SK-N-SH treated with all-trans-retinoic acid at 6 μM for 48 hours (cell line): ENCODE data around the gene DENND1A.

Experiments used
- ATAC-seq: fragments of 200-7000 bp; cut with Tn5 transposase; 3 replicates; pipeline ENCODE4 v1.9.1; 2020; ENCODE audit warnings: mild to moderate bottlenecking, moderate library complexity
- ARNTL ChIP-seq: fragments of 450-650 bp; formaldehyde crosslinking; IDR thresholded peaks from 2 replicates; pipeline ENCODE4 v1.5.0; 2020; ENCODE audit warnings: low read depth, mild to moderate bottlenecking, moderate library complexity, borderline replicate concordance
- BACH2 ChIP-seq: fragments of 250-450 bp; sonication (Bioruptor Pico); IDR thresholded peaks from 2 replicates; pipeline ENCODE4 v1.9.0; 2021; ENCODE audit warnings: mild to moderate bottlenecking, borderline replicate concordance
- CSDC2 ChIP-seq: fragments of 250-450 bp; sonication (Bioruptor Pico); IDR thresholded peaks from 2 replicates; pipeline ENCODE4 v1.5.0; 2020; ENCODE audit warnings: mild to moderate bottlenecking, moderate library complexity
- ESRRG ChIP-seq: fragments of 250-450 bp; sonication (Bioruptor Pico); IDR thresholded peaks from 2 replicates; pipeline ENCODE4 v1.6.1; 2021; ENCODE audit warnings: mild to moderate bottlenecking
- GLIS3 ChIP-seq: fragments of 250-450 bp; sonication (Bioruptor Pico); IDR thresholded peaks from 2 replicates; pipeline ENCODE4 v1.5.0; 2020; ENCODE audit warnings: mild to moderate bottlenecking, moderate library complexity
- ISL1 ChIP-seq: fragments of 250-450 bp; sonication (Bioruptor Pico); IDR thresholded peaks from 2 replicates; pipeline ENCODE4 v2.1.2; 2022; ENCODE audit warnings: mild to moderate bottlenecking, moderate library complexity
- OSR1 ChIP-seq: fragments of 250-450 bp; sonication (Bioruptor Pico); IDR thresholded peaks from 2 replicates; pipeline ENCODE4 v1.8.0; 2022; ENCODE audit warnings: moderate library complexity, mild to moderate bottlenecking, inconsistent platforms
- PPARA ChIP-seq: fragments of 250-450 bp; sonication (Bioruptor Pico); IDR thresholded peaks from 2 replicates; pipeline ENCODE4 v1.5.0; 2020; ENCODE audit warnings: mild to moderate bottlenecking, borderline replicate concordance
- RARB ChIP-seq: fragments of 250-450 bp; sonication (Bioruptor Pico); IDR thresholded peaks from 2 replicates; pipeline ENCODE4 v1.8.0; 2021; ENCODE audit warnings: mild to moderate bottlenecking, moderate library complexity
- SNAI2 ChIP-seq: fragments of 250-450 bp; sonication (Bioruptor Pico); IDR thresholded peaks from 2 replicates; pipeline ENCODE4 v1.5.0; 2020; ENCODE audit warnings: mild to moderate bottlenecking, moderate library complexity
- TCF4 ChIP-seq: fragments of 250-450 bp; sonication (Bioruptor Pico); IDR thresholded peaks from 2 replicates; pipeline ENCODE4 v1.8.0; 2021; ENCODE audit warnings: mild to moderate bottlenecking, moderate library complexity, borderline replicate concordance
- ZC3H10 ChIP-seq: fragments of 250-450 bp; sonication (Bioruptor Pico); IDR thresholded peaks from 2 replicates; pipeline ENCODE4 v1.5.1; 2021; ENCODE audit warnings: mild to moderate bottlenecking, moderate library complexity
- ZFP30 ChIP-seq: fragments of 450-650 bp; formaldehyde crosslinking; IDR thresholded peaks from 2 replicates; pipeline ENCODE4 v1.5.0; 2022; ENCODE audit warnings: mild to moderate bottlenecking, moderate library complexity
- ZNF565 ChIP-seq: fragments of 450-650 bp; formaldehyde crosslinking; conservative IDR thresholded peaks from 2 replicates; pipeline ENCODE4 v1.5.0; 2020; ENCODE audit warnings: low read depth, mild to moderate bottlenecking, moderate library complexity
- ZNF70 ChIP-seq: fragments of 450-650 bp; formaldehyde crosslinking; IDR thresholded peaks from 2 replicates; pipeline ENCODE4 v1.5.0; 2020; ENCODE audit warnings: mild to moderate bottlenecking, moderate library complexity
- ZNF8 ChIP-seq: fragments of 450-650 bp; formaldehyde crosslinking; IDR thresholded peaks from 2 replicates; pipeline ENCODE4 v1.5.0; 2020; ENCODE audit warnings: mild to moderate bottlenecking, moderate library complexity
- TF ChIP-seq, protein P1 (sequence below): fragments of 250-450 bp; sonication (Bioruptor Pico); IDR thresholded peaks from 2 replicates; pipeline ENCODE4 v1.8.0; 2020; ENCODE audit warnings: mild to moderate bottlenecking, moderate library complexity, borderline replicate concordance
- TF ChIP-seq, protein P2 (sequence below): fragments of 250-450 bp; sonication (Bioruptor Pico); IDR thresholded peaks from 2 replicates; pipeline ENCODE4 v1.5.0; 2020; ENCODE audit warnings: mild to moderate bottlenecking, moderate library complexity
- TF ChIP-seq, protein P3 (sequence below): fragments of 250-450 bp; sonication (Bioruptor Pico); IDR thresholded peaks from 2 replicates; pipeline ENCODE4 v1.5.1; 2020; ENCODE audit warnings: low read depth, mild to moderate bottlenecking, moderate library complexity
- TF ChIP-seq, protein P4 (sequence below): fragments of 250-450 bp; sonication (Bioruptor Pico); IDR thresholded peaks from 2 replicates; pipeline ENCODE4 v1.5.1; 2021; ENCODE audit warnings: mild to moderate bottlenecking, moderate library complexity

DENND1A gene

DNA sequence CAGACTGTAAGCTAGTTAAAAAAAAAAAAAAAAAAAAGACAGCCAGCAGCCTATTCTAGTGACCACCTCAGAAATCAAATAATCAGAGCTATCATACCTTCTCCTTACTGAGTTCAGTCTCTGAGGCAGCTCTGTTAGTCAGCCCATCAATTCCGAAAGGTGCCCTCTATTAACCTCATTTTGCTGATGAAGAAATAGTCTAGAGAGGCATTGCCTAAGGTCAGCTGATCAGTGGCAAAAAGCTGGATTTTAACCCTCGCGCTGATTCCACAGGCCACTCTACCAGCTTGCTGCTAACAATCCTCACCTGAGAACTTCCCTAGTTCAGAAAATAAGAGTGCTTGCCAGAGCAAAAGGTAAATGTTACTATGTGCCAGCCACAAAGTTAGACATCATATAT, 172.0 kb downstream of the DENND1A start (continued):
- TF ChIP-seq, protein P1, sequence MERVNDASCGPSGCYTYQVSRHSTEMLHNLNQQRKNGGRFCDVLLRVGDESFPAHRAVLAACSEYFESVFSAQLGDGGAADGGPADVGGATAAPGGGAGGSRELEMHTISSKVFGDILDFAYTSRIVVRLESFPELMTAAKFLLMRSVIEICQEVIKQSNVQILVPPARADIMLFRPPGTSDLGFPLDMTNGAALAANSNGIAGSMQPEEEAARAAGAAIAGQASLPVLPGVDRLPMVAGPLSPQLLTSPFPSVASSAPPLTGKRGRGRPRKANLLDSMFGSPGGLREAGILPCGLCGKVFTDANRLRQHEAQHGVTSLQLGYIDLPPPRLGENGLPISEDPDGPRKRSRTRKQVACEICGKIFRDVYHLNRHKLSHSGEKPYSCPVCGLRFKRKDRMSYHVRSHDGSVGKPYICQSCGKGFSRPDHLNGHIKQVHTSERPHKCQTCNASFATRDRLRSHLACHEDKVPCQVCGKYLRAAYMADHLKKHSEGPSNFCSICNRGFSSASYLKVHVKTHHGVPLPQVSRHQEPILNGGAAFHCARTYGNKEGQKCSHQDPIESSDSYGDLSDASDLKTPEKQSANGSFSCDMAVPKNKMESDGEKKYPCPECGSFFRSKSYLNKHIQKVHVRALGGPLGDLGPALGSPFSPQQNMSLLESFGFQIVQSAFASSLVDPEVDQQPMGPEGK (CRISPR knock-in tag): no peak
- TF ChIP-seq, protein P2, sequence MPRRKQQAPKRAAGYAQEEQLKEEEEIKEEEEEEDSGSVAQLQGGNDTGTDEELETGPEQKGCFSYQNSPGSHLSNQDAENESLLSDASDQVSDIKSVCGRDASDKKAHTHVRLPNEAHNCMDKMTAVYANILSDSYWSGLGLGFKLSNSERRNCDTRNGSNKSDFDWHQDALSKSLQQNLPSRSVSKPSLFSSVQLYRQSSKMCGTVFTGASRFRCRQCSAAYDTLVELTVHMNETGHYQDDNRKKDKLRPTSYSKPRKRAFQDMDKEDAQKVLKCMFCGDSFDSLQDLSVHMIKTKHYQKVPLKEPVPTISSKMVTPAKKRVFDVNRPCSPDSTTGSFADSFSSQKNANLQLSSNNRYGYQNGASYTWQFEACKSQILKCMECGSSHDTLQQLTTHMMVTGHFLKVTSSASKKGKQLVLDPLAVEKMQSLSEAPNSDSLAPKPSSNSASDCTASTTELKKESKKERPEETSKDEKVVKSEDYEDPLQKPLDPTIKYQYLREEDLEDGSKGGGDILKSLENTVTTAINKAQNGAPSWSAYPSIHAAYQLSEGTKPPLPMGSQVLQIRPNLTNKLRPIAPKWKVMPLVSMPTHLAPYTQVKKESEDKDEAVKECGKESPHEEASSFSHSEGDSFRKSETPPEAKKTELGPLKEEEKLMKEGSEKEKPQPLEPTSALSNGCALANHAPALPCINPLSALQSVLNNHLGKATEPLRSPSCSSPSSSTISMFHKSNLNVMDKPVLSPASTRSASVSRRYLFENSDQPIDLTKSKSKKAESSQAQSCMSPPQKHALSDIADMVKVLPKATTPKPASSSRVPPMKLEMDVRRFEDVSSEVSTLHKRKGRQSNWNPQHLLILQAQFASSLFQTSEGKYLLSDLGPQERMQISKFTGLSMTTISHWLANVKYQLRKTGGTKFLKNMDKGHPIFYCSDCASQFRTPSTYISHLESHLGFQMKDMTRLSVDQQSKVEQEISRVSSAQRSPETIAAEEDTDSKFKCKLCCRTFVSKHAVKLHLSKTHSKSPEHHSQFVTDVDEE (CRISPR knock-in tag): no peak
- TF ChIP-seq SNAI2 (CRISPR knock-in tag) (no peak), RARB (no peak)
- TF ChIP-seq, all 23 proteins: peak for 0

DNA sequence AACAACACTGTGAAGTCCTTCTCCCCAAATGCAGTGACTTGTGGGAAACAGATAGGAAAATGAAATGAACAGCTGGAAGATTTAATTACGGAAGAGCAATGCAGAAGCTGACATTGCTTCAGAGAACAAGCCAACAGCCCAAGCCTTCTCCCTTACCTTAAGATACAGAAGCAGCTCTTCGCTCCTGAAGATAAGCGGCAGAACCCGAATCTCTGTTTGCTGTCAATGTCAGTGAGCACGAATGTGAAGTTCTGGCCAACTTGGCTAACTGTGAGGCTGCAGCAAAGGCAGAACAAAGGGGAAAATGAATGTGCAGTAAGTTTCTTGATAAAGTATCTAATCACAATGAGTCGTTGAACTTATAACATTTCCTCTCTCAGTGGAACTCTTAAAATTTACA, 172.4 kb downstream of the DENND1A start:
- TF ChIP-seq TCF4 (CRISPR knock-in tag) (0 out of 2 replicates have a peak, but pooled peaks have one; percentile 20), ARNTL (no peak)
- TF ChIP-seq, all 23 proteins: peak for 1
- ATAC-seq: no peak

DNA sequence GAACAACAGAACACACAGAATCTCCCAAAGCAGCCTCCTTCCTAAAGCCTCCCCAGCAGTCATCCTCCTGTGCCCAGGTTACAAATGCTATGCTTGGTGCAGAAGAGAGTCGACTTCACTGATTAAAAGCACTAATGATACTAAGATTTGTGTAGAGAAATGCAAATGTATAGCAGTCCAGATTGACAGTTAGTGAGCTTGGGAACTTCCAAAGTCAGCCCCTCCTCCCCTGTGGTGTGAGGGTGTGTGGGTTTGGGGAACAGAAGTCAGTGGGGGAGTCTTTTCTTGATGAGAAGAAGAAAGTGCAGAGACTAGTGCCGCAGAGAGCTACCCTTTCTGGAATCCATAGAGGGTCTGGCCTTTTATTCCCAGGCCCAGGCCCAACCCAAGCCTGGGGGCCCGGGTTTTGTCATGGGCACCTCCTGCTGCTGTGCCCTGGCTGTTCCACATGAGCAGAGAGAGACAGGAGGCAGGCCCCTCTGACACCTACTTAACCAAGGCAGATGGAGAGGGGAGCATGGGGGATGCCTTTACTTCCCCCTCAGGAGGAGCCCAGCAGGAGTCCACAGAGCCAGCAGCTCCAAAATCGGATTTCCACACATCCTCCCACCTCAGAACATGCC, 173.3 kb downstream of the DENND1A start:
- no peak for ATAC-seq
- no peak for TF ChIP-seq ZNF70
- TF ChIP-seq ZNF565 (CRISPR knock-in tag): no peak
- TF ChIP-seq PPARA (CRISPR knock-in tag): no peak
- TF ChIP-seq CSDC2 (CRISPR knock-in tag): no peak
- TF ChIP-seq, all 23 proteins: peak for 0

DNA sequence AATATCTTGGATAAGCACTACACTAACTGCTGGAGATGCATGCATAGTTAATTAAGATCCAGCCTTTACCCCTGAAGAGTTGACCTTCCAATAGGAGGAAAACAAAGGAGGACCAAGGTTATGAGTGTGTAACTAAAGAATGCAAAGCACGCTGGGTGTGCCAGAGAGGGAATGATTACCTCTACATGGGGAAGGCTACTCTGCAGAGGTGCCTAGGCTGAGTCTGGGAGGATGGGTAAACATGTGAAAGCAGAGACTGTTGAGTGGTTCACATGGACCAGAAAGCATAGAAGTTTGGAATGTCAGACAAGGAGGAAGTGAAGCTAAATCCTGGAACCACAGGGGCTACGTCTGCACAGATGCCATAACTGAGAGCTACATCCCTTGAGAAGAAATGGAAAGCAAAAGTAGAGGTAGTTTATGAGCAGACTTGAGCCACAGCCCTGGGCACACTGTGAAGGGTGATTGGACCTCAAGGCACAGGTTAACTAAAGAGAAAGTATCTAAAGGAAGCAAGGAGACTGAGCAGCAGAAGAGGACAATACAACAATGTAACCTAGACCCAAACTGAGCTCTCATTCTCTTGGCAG, 176.2 kb downstream of the DENND1A start:
- TF ChIP-seq RARB (no peak), PPARA (CRISPR knock-in tag) (no peak), ZNF70 (no peak), ESRRG (no peak), SNAI2 (CRISPR knock-in tag) (no peak), ARNTL (no peak), ZNF565 (CRISPR knock-in tag) (no peak), ZC3H10 (CRISPR knock-in tag) (no peak), BACH2 (CRISPR knock-in tag) (no peak), GLIS3 (CRISPR knock-in tag) (no peak), CSDC2 (CRISPR knock-in tag) (no peak), ISL1 (CRISPR knock-in tag) (no peak), ZFP30 (CRISPR knock-in tag) (no peak), OSR1 (CRISPR knock-in tag) (no peak), ZNF8 (CRISPR knock-in tag) (no peak)
- TF ChIP-seq, protein P3, sequence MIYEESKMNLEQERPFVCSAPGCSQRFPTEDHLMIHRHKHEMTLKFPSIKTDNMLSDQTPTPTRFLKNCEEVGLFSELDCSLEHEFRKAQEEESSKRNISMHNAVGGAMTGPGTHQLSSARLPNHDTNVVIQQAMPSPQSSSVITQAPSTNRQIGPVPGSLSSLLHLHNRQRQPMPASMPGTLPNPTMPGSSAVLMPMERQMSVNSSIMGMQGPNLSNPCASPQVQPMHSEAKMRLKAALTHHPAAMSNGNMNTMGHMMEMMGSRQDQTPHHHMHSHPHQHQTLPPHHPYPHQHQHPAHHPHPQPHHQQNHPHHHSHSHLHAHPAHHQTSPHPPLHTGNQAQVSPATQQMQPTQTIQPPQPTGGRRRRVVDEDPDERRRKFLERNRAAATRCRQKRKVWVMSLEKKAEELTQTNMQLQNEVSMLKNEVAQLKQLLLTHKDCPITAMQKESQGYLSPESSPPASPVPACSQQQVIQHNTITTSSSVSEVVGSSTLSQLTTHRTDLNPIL (CRISPR knock-in tag): no peak
- TF ChIP-seq, protein P4, sequence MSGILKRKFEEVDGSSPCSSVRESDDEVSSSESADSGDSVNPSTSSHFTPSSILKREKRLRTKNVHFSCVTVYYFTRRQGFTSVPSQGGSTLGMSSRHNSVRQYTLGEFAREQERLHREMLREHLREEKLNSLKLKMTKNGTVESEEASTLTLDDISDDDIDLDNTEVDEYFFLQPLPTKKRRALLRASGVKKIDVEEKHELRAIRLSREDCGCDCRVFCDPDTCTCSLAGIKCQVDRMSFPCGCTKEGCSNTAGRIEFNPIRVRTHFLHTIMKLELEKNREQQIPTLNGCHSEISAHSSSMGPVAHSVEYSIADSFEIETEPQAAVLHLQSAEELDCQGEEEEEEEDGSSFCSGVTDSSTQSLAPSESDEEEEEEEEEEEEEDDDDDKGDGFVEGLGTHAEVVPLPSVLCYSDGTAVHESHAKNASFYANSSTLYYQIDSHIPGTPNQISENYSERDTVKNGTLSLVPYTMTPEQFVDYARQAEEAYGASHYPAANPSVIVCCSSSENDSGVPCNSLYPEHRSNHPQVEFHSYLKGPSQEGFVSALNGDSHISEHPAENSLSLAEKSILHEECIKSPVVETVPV (CRISPR knock-in tag): no peak
- TF ChIP-seq, protein P1 (CRISPR knock-in tag): no peak
- TF ChIP-seq, protein P2 (CRISPR knock-in tag): no peak
- no peak for ATAC-seq
